HL-60/S4 (cell line): ENCODE results near the gene STK32C.
"Not testable (repeated sequence)": the region's sequence is repeated elsewhere in the genome, so short reads cannot be mapped to it uniquely, and the experiment has no call there.

Experiments
- in situ Hi-C: fragments of 300-500 bp; cut with MboI; formaldehyde crosslinking; loops from 2 replicates; pipeline ENCODE4 v1.14.3; 2022; ENCODE audit warnings: low sequenced_read_pairs

The STK32C gene

DNA sequence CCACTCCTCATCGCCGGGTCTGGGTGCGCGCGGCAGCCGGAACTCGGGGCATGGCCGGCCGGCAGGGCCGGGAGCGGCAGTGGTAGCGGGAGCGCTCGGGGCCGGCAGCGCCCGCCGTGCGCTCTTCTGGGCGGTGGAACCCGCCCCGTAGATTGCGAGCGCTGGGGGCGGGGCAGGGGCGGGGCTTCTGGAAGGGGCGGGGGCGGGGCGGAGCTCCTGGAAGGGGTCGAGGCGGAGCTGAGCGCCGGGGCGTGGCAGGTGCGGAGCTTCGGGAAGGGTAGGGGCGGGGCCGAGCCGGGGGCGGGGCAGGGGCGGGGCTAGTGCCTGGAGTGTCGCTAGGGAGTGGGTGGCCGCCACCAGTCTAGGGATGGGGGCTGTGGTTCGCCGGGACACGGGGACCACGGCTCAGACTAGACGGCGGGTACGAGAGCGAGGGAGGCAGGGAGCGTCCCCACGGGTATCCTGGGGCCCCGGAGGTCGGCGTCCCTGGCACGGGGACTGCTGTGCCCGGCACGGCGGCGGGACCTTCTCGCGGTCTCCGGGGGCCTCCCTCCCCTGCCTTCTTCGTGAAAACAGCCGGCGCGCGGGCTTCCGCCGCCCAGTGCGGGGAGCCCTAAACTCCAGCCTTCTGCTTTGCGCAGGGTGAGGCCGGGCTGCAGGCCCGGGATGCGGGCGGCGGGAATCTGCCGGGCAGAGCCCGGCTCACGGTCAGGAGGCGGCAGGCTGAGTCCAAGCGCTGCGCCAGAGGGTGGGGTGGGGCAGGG is at the start of gene STK32C:
Gene STK32C, minus strand, starts transcription at position 128 of the 764 bp plus-strand sequence. Its CDS starts 117 bp downstream, at position 11.
- in situ Hi-C loops = no loop called here

DNA sequence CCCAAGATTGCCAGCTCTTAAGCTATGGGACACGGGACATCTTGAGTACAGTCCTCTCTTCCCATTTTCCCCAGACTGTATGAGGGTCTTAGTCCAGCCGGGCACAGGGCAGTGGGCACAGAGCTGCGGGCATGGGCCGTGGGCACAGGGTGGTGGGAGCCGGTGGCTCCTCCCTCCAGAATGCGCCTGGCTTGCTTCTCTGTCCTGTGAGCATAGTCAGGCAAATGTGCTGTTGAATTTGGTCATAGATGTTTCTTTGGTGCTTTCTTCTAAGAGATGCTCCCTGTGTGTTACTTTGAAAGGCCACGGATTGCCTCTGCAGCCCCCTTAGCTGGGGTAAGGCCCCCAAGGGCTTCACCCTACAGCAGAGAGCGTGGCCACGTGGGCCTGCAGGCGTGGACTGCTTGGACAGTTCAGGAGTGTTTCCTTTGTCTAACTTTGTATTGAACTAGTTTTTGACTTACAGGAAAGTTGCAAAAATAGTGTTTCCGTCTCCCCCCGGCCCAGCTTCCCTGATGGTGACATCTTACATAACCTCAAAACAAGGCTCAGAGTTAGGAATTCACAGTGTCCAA is 49.0 kb upstream of the STK32C start:
- in situ Hi-C loops = no loop called here

DNA sequence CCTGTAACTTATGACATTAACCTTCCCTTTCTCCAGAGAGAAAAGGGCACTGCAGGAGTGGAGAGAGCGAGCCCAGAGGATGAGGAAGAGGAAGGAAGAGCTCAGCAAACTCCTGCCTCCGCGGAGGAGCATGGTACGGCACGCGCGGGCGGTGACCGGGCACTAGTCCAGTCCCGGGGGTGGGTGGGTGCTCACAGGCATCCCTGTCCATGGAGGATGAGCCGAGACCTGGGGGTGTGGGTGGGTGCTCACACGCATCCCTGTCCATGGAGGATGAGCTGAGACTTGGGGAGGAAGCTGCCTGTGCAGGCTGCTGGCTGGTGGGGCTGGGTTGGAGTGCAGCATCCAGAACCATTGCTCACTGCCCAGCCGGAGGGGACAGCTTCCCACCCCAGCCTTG is 48.0 kb upstream of the STK32C start:
- in situ Hi-C loops = no loop called here

DNA sequence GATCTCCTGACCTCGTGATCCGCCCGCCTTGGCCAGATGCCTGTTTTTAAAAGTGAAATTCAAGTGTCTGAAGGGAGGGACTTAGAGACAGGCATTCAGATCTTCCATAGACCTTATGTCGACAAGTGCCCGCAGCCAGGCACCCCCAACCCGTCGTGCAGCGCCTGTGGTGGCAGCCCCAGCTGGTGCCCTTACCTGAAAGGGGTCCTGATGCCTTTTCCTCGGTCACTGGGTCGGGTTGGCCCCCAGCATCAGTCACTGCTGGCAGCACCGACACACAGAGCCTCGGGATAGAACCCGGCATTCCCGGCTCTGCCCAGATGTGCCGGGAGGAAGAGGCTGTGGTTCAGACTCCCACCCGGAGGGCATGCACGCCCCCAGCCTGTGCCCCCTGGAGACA is 47.5 kb upstream of the STK32C start:
- in situ Hi-C loops = no loop called here

DNA sequence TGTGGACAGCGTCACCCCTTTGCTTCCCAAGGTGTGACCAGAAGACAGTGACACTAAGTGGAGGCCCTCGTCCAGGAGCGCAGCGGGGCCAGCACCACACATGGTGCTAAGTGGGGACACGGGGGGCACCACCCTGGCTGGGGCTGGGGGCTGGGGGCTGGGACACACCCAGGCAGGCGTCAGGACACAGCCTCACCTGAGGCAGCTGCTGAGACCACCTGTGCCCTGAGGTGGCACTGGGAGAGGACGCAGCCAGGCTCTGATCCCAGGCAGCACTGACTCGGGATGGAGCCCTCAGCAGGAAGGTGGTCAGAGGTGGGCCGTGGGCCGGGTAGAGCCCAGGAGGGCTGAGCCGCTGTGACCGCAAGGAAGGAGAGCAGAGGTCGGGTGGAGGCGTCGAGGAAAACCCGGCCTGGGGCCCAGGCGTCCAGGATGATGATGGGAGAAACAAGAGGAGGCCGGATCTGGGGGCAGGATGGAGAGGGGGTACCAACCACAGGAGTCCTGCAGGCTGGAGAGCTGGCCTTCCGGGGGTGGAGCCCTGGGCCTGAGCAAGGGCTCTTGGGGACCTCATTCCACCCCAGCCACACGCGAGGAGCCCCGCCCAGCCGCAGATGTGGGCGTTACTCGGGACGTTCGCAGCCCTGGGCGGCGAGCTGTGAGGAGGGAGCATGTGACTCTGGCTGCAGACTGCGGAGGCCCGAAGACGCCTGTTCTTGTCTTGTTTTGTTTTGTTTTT is 46.8 kb upstream of the STK32C start:
- in situ Hi-C loops = no loop called here

DNA sequence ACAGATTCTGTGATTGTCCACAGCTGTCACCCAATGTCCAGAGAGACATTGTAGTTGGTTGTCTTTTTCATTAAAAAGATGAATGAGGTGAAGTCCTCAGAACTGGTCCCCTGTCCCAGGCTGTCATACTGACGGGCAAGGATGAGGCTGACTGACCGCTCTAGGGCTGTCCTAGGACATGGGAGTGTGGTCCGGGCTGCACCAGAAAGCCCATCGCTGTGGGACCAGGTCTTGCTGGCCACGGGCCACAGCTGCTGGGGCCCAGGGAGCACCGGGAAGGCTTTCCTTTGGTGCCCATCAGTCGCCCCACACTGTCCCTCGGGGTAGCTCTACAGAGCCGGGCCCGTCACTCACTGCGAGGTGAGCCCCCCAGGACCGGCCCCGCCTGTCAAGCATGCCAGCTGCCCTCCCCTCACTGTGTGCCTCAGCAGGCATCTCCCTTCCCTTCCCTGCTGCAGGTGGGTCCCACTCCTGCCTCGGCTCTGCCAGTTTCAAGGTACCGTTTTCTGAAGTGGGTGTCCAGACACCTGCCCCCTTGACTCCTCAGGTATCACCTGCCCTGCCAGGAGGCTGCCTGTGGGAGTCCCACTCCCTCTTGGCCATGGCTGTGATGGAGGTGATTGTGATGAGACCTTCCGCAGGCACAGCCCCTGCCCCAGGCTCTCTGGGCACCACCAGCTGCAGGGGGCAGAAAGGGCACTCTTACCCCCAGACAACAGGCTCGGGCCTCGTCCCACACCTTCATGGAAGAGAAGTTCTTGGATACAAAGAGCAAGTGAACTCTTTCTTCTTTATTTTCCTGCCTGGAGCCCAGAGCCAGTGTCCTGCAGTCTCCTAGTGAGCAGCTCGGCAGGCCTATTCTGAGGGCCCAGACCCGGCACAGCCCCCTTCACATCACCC is 46.0 kb upstream of the STK32C start:
- in situ Hi-C loops = no loop called here

DNA sequence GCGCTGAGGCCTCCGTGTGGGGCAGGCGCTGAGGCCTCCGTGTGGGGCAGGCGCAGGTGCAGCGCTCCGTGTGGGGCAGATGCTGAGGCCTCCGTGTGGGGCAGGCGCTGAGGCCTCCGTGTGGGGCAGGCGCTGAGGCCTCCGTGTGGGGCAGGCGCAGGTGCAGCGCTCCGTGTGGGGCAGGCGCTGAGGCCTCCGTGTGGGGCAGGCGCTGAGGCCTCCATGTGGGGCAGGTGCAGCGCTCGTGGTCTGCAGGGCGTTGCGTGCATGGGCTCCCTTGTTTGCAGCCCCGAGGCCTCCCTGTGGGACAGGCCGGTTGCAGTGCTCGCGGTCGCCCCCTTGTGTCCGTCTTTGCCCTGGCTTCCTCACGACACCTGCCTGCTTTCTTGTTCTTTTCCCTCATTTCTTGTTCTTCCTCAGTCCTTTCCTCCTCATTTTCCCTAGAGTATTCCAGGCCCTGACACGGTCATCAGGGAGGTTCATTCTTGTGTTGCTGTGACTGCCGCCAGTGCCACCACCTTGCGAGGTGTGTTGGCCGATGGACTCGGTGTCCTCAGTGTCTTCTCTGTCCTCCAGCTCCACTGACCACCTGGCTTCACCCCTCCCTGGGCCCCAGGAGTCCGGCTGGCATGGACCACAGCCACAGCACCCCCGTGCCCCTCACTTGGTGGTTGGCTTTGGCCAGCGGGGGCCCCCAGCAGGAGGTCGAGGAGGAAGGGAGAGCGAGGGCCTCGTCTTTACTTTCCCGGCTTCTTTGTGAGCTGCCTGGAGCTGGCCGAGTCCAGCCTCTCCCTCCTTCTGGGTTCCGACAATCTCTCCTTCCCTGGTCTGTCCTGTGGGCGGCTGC is 44.9 kb upstream of the STK32C start:
- in situ Hi-C loops = not testable (repeated sequence)

DNA sequence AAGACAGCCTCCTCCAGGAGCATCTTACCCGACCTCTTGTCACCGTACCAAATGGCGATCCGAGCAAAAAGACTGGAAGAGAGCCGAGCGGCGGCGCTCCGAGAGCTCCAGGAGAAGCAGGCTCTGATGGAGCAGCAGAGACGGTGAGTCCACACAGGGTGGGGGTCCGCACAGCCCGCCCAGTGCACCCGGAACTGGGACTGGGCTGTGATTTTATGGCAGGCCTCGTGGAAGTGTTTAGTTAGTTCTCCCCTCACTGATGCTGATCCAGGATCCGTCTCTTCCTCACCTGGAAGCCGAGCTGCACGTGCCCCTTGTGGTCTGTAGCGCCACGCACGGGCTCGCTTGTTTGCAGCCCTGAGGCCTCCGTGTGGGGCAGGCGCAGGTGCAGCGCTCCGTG is 43.9 kb upstream of the STK32C start:
- in situ Hi-C loops = no loop called here

DNA sequence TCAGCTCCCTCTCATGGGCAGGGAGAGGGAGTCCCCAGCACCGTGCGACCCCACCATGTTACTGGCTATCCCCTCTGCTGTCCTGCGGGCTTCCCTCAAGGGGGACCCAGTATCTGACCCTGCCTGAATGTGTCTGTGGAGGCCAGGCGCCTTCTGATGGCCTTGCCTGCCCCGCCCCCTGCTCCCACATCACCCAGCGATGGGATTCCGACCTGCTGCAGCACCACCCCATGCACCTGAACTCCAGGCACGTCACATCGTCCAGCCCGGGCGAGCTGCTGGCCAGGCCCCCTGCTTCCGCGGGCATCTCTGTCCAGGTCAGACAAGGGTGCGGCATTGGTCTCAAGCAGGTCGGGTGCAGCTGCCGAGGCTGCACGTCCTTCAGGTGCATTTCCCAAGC is 43.2 kb upstream of the STK32C start:
- in situ Hi-C loops = no loop called here

DNA sequence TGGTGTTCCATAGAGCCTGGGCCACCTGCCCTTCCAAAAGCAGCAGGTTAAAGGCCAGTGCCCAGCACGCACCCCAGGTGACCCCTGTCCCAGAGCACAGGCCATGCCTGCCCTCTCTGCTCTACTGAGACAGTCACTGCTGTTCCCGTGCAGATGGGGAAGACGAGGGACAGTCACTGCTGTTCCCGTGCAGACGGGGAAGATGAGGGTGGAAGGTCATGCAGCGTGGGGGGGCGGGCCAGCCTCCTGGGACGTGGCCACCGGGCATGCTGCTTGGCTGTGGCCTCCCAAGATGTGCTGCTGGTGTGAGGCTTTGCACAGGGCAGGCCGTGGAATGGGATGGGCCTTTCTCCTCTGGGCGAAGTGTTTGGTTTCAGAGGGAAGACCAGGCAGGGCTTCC is 42.6 kb upstream of the STK32C start:
- in situ Hi-C loops = no loop called here

DNA sequence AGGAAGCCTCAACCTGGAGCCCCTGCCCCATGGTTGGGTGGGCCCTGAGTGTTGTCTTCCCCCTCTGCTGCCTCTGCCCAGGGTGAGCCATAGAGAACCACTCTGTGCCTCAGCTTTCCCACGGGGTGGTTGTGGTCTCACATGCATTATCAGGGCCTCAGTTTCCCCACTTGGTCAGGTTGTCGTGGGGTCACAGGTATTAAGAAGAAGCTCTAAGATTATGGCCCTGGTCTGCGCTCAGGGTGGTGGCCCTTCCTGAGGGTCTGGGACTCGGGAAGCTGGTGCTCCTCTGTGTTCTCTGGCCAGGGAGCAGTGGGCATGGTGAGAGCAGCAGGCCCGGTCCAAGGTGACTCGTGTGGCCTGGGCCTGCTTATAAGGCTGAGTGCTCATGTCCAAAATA is 42.0 kb upstream of the STK32C start:
- in situ Hi-C loops = loop anchor here (5.0 kb wide), 1 partner anchor 127 kb away; no protein-coding TSS in a partner anchor

DNA sequence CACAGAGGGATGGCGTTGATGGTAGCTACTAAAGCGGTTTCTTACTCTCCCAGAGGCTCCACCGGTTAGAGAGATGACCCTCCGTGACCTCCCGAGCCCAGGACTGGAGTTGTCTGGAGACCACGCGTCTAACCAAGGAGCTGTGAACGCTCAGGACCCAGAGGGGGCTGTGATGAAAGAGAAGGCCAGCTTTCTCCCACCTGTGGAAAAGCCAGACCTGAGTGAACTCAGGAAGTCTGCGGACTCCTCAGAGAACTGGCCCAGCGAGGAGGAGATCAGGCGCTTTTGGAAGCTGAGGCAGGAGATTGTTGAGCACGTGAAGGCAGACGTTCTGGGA is 40.1 kb upstream of the STK32C start:
- in situ Hi-C loops = loop anchor here (5.0 kb wide), 1 partner anchor 126 kb away; no protein-coding TSS in a partner anchor

DNA sequence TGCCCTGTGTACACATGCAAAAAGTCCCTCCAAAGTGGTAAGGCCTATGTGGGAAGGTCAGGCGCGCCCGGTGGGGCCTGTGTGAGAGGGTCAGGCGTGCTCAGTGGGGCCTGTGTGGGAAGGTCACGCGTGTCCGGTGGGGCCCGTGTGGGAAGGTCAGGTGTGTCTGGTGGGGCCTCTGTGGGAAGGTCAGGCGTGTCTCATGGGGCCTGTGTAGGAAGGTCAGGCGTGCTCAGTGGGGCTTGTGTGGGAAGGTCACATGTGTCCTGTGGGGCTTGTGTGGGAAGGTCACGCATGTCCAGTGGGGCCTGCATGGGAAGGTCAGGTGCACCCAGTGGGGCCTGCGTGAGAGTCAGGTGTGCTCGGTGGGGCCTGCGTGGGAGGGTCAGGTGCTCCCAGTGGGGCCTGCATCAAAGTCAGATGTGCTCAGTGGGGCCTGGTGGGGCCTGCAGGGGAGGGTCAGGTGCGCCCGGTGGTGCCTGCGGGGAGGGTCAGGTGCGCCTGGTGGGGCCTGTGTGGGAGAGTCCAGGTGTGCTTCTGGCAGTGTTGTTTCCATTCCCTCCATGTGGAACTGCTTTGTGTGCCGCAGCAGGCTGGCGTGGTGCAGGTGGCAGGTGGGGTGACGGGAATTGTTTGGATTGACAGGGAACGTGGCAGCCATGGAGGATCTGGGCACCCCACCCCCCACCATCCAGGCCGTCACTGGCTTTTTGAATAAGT is 39.6 kb upstream of the STK32C start:
- in situ Hi-C loops = loop anchor here (5.0 kb wide), 1 partner anchor 125 kb away; no protein-coding TSS in a partner anchor

DNA sequence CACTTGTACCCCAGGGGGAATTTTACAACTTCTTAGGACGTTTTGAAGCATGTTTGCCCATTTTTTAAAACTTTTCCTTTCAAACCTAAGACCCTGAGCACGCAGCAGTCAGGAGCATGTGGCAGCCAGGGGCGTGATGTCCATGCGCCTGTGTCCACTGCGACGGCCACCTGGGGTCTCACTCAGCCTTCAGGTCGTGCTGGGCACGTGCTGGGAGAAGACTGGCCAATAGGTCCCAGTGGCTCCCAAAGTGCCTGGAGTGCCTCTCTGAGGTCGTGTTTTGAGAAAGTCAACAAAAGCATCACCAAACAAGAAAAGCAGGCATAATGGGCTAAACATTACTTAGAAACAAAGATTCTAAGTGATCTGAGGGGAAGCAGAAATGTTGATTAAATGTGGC is 39.1 kb upstream of the STK32C start:
- in situ Hi-C loops = loop anchor here (5.0 kb wide), 1 partner anchor 125 kb away; no protein-coding TSS in a partner anchor

DNA sequence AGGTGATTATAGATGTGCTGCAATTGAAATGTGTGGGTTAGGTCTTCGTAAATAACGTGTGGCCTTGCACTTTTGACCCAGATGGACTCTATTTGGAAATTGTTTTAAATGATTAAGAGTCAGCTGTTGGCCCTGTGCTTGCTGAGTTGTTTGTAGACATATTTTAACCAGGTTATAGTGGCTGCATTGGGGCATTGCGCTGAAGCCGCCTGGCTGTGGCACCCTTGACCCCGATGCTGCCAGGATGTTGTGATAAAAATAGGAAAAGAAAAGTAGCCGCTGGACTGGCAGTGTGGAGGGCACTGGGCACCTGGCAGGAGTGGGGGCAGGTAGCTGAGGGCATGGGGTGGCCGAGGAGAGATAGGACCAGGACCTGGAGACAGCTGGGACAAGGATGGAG is 37.6 kb upstream of the STK32C start:
- in situ Hi-C loops = loop anchor here (5.0 kb wide), 1 partner anchor 123 kb away; no protein-coding TSS in a partner anchor

DNA sequence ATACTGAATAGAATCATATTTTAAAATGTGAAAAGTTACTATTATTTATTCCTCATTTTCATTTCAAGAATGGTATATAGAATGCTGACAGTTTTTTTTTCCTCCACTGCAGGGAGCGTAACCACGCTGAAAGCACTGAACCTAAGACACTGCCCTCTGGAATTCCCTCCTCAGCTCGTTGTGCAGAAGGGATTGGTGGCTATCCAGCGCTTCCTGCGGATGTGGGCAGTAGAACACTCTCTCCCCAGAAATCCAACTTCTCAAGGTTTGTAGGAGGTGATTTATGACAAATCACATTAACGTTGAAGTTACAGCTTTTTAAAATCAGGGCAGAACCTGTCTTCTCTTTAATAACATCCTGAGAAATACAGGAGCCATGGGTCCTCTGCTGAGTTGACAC is 36.6 kb upstream of the STK32C start:
- in situ Hi-C loops = no loop called here

DNA sequence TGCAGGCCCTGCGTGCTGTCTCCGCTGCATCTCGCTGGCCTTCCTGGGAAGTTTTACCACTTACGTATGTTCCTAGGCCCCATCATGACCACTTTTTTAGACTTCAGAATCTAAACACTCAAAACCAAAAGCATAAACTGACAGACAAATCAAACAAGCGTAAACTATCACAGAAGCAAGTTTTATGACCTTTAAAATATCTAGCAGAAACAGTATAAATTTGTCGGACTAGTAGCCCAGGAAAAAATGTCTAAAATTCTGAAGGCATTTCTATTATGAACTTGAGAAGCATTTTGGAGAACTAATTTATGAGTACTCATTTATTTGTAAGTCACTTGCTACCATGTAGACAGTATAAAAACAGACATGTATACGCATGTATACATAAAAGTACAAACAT is 34.8 kb upstream of the STK32C start:
- in situ Hi-C loops = no loop called here

DNA sequence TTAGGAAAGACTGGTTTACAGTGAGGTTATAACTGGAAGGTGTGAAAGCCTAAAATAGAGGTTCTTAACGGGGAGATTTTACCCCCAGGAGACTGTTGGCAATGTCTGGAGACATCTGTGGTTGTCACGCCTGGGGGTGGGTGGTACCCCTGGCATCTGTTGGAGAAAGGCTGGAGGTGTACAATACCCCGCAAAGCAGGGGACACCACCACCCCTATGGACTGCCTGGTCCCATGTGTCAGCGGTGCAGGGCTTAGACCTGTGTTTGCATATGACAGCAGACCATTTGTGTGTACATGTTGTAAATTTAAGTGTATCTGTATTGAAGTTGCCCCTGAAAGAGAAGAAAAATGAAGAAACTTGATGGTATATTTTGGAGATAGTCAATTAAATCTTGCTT is 34.0 kb upstream of the STK32C start:
- in situ Hi-C loops = no loop called here

DNA sequence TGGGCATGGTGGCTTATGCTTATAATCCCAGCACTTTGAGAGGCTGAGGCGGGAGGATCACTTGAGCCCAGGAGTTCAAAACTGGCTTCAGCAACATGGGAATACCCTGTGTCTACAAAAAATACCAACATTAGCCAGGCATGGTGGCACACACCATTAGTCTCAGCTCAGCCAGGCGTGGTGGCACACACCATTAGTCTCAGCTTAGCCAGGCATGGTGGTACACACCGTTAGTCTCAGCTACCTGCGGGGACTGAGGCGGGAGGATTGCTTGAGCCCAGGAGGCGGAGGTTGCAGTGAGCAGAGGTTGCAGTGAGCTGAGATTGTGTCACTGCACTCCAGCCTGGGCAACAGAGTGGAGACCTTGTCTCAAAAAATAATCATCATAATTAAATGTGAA is 33.3 kb upstream of the STK32C start:
- in situ Hi-C loops = no loop called here
